OCI-LY1 (cell line): ENCODE measurements around the gene NDUFS8.

Source experiments
- H2AFZ ChIP-seq: fragments of 200-600 bp; sonication (generic), shearing (Covaris generic); 2 replicates; pipeline ENCODE4 v1.6.0; 2014; ENCODE audit warnings: antibody characterized with exemption, mild to moderate bottlenecking, low read length
- H3F3A ChIP-seq: fragments of 200-600 bp; sonication (generic), shearing (Covaris generic); 2 replicates; pipeline ENCODE4 v1.6.0; 2014; ENCODE audit warnings: mild to moderate bottlenecking, antibody characterized with exemption, low read length, moderate library complexity; ENCODE audit not compliant: insufficient read depth
- H3K27ac ChIP-seq: fragments of 200-600 bp; sonication (generic); 2 replicates; pipeline ENCODE4 v1.5.1; 2014; ENCODE audit warnings: low read length, mixed run types, mild to moderate bottlenecking, low read depth; ENCODE audit not compliant: poor library complexity, severe bottlenecking
- H3K27me3 ChIP-seq: fragments of 200-600 bp; sonication (generic); 2 replicates; pipeline ENCODE4 v1.6.0; 2014; ENCODE audit warnings: antibody characterized with exemption, mild to moderate bottlenecking, low read length, moderate library complexity; ENCODE audit not compliant: insufficient read depth
- H3K36me3 ChIP-seq: fragments of 200-600 bp; sonication (generic); 2 replicates; pipeline ENCODE4 v1.6.1; 2014; ENCODE audit warnings: mild to moderate bottlenecking, antibody characterized with exemption, low read length, moderate library complexity, mixed read lengths; ENCODE audit not compliant: insufficient read depth
- H3K4me1 ChIP-seq: fragments of 200-600 bp; sonication (generic); 2 replicates; pipeline ENCODE4 v1.5.1; 2014; ENCODE audit warnings: mild to moderate bottlenecking, low read length, moderate library complexity; ENCODE audit not compliant: insufficient read depth, severe bottlenecking
- H3K4me2 ChIP-seq: fragments of 200-600 bp; sonication (generic), shearing (Covaris generic); 2 replicates; pipeline ENCODE4 v1.6.1; 2014; ENCODE audit warnings: low read length
- H3K4me3 ChIP-seq: fragments of 200-600 bp; sonication (generic); 2 replicates; pipeline ENCODE4 v1.5.1; 2014; ENCODE audit warnings: low read length, low read depth, mild to moderate bottlenecking, mixed read lengths; ENCODE audit not compliant: poor library complexity, severe bottlenecking
- H3K79me2 ChIP-seq: fragments of 200-600 bp; shearing (Covaris generic); 2 replicates; pipeline ENCODE4 v1.6.1; 2016; ENCODE audit warnings: mixed run types, low read length, mixed read lengths; ENCODE audit not compliant: insufficient read depth
- H3K9ac ChIP-seq: fragments of 200-600 bp; sonication (generic), shearing (Covaris generic); 2 replicates; pipeline ENCODE4 v1.6.1; 2014; ENCODE audit warnings: mild to moderate bottlenecking, low read length, mixed read lengths
- H3K9me2 ChIP-seq: fragments of 200-600 bp; sonication (generic), shearing (Covaris generic); 2 replicates; pipeline ENCODE4 v1.6.1; 2014; ENCODE audit warnings: low read depth, mild to moderate bottlenecking, low read length, mixed read lengths
- H3K9me3 ChIP-seq: fragments of 200-600 bp; shearing (Covaris generic); 2 replicates; pipeline ENCODE4 v1.6.1; 2014; ENCODE audit warnings: low read length, mixed read lengths
- H4K20me1 ChIP-seq: fragments of 200-600 bp; sonication (generic), shearing (Covaris generic); 2 replicates; pipeline ENCODE4 v1.6.0; 2016; ENCODE audit warnings: mild to moderate bottlenecking, low read length; ENCODE audit not compliant: insufficient read depth
- EZH2 ChIP-seq: fragments of 200-600 bp; sonication (generic), shearing (Covaris generic); IDR thresholded peaks from 2 replicates; pipeline ENCODE4 v1.8.0; 2017; ENCODE audit warnings: borderline replicate concordance, mixed run types, mild to moderate bottlenecking, antibody characterized with exemption, low read length, moderate library complexity, mixed read lengths
- TF ChIP-seq, protein P1 (sequence below): fragments of 200-600 bp; sonication (generic), shearing (Covaris generic); IDR thresholded peaks from 2 replicates; pipeline ENCODE4 v1.5.1; 2017; ENCODE audit warnings: mild to moderate bottlenecking, antibody characterized with exemption, low read length, moderate library complexity, mixed read lengths

Gene NDUFS8

DNA sequence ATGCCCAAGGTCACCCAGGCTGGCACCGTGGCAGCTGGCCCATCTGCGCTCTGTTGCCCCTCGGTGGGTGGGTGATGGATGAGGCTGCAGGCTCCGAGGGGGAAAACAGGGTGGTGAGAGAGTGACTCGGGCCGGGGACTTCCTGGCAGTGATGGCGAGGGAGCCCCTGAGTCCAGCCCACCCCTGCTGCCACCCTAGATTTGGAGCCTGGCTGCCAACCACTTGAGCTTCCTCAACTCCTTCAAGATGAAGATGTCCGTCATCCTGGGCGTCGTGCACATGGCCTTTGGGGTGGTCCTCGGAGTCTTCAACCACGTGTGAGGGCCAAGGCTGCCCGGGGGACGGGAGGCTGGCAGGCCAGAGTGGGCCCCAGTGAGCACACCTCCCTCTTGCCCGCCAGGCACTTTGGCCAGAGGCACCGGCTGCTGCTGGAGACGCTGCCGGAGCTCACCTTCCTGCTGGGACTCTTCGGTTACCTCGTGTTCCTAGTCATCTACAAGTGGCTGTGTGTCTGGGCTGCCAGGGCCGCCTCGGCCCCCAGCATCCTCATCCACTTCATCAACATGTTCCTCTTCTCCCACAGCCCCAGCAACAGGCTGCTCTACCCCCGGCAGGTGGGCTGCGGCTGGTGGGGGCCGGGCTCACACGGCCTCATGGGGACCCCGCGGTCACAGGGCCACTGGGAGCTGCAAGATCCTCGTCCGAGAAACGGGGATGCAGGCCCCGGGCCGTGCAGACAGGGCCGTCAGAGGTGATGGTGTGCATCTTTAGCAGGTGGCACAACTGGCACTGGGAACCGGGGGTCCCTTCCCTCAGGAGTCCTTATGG, 18.4 kb downstream of the NDUFS8 start:
- H3K27ac ChIP-seq = no peak overlapping the region
- peaks cover under 1% of the 10 kb centered on the region for H3K4me1 ChIP-seq
- no peak overlapping the region for H3K9ac ChIP-seq
- H4K20me1 ChIP-seq = no peaks in the 10 kb centered on the region
- no peaks in the 10 kb centered on the region for H3K79me2 ChIP-seq
- H3K4me3 ChIP-seq = no peak overlapping the region
- H3K4me2 ChIP-seq = no peak overlapping the region
- no peaks in the 10 kb centered on the region for H3K9me2 ChIP-seq
- H3F3A ChIP-seq = no peaks in the 10 kb centered on the region
- TF ChIP-seq, protein P1, sequence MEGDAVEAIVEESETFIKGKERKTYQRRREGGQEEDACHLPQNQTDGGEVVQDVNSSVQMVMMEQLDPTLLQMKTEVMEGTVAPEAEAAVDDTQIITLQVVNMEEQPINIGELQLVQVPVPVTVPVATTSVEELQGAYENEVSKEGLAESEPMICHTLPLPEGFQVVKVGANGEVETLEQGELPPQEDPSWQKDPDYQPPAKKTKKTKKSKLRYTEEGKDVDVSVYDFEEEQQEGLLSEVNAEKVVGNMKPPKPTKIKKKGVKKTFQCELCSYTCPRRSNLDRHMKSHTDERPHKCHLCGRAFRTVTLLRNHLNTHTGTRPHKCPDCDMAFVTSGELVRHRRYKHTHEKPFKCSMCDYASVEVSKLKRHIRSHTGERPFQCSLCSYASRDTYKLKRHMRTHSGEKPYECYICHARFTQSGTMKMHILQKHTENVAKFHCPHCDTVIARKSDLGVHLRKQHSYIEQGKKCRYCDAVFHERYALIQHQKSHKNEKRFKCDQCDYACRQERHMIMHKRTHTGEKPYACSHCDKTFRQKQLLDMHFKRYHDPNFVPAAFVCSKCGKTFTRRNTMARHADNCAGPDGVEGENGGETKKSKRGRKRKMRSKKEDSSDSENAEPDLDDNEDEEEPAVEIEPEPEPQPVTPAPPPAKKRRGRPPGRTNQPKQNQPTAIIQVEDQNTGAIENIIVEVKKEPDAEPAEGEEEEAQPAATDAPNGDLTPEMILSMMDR = no peak
- TF ChIP-seq EZH2 = no peak
- H3K27me3 ChIP-seq = no peaks in the 10 kb centered on the region
- H3K9me3 ChIP-seq = no peaks in the 10 kb centered on the region
- no peak overlapping the region for H2AFZ ChIP-seq
- peaks cover 80% of the 10 kb centered on the region for H3K36me3 ChIP-seq

DNA sequence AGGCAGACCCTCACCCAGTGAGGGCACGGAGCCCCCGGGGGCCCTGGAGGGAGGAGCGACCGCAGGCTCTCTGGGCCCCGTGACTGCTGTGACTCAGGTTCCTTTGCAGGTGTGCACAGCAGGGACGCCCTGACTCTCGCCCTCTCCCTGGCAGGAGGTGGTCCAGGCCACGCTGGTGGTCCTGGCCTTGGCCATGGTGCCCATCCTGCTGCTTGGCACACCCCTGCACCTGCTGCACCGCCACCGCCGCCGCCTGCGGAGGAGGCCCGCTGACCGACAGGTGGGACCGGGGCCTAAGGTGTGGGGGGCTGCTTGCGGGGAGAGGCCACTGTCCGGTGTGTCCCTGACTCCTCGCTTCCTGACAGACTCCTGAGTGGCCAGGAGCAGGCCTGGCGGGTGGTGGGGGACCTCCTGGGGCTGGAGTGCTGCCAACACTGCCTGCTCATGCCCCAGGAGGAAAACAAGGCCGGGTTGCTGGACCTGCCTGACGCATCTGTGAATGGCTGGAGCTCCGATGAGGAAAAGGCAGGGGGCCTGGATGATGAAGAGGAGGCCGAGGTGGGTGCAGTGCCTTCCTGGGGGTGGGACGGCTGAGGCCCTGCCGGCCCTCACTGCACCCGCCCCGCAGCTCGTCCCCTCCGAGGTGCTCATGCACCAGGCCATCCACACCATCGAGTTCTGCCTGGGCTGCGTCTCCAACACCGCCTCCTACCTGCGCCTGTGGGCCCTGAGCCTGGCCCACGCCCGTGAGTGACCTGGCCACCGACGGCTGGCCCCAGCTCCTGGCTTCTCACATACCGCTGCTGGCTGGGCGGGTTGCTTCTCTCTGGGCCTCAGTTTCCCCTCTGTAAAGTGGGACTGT, 19.3 kb downstream of the NDUFS8 start:
- H3K27me3 ChIP-seq = no peaks in the 10 kb centered on the region
- TF ChIP-seq EZH2 = no peak
- TF ChIP-seq, protein P1 = no peak
- no peaks in the 10 kb centered on the region for H3K9me2 ChIP-seq
- no peaks in the 10 kb centered on the region for H3K9me3 ChIP-seq
- H3K27ac ChIP-seq = no peak overlapping the region
- H4K20me1 ChIP-seq = no peaks in the 10 kb centered on the region
- no peak overlapping the region for H3K4me3 ChIP-seq
- H3K4me1 ChIP-seq = no peaks in the 10 kb centered on the region
- no peak overlapping the region for H3K9ac ChIP-seq
- H3K4me2 ChIP-seq = no peak overlapping the region
- H3K36me3 ChIP-seq = peaks cover 74% of the 10 kb centered on the region
- H3K79me2 ChIP-seq = no peaks in the 10 kb centered on the region
- no peaks in the 10 kb centered on the region for H3F3A ChIP-seq
- no peak overlapping the region for H2AFZ ChIP-seq

DNA sequence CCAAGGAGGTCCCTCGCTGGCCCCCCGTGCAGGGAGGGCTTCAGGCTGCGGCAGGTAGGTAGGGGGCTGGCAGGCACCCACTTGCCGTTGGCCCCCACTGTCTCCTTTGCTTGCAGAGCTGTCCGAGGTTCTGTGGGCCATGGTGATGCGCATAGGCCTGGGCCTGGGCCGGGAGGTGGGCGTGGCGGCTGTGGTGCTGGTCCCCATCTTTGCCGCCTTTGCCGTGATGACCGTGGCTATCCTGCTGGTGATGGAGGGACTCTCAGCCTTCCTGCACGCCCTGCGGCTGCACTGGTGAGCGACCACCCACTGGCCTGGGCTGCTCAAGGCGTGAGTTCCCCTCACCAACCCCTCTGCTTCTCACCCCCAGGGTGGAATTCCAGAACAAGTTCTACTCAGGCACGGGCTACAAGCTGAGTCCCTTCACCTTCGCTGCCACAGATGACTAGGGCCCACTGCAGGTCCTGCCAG, 19.9 kb downstream of the NDUFS8 start:
- Histone ChIP-seq H3K27me3 (no peaks in the 10 kb centered on the region), H3K9me3 (no peaks in the 10 kb centered on the region), H3K4me2 (no peak overlapping the region), H3F3A (no peaks in the 10 kb centered on the region), H3K79me2 (no peaks in the 10 kb centered on the region), H3K9ac (no peak overlapping the region), H3K4me3 (no peak overlapping the region), H3K36me3 (peaks cover 68% of the 10 kb centered on the region), H3K4me1 (no peaks in the 10 kb centered on the region), H4K20me1 (no peaks in the 10 kb centered on the region), H3K9me2 (no peaks in the 10 kb centered on the region), H2AFZ (no peak overlapping the region), H3K27ac (no peak overlapping the region)
- TF ChIP-seq, protein P1 = no peak
- TF ChIP-seq EZH2 = no peak
